Neural cell (in vitro differentiated cells): ENCODE results near the gene CACNA2D4. TPM values are rescaled to one million over a fixed set of nuclear protein-coding genes. Genes with fewer than 3 reads are reported as not detected.

Experiments used
- H2AFZ ChIP-seq: fragments of 200-600, 300-800 bp; sonication (generic), shearing (Covaris generic); 2 replicates; pipeline ENCODE4 v1.6.0; 2014; ENCODE audit warnings: low read depth, mild to moderate bottlenecking, antibody characterized with exemption, low read length, moderate library complexity
- H3F3A ChIP-seq: fragments of 200-600 bp; shearing (Covaris generic); 2 replicates; pipeline ENCODE4 v1.6.1; 2016; ENCODE audit warnings: mild to moderate bottlenecking, moderate library complexity, mixed read lengths, antibody characterized with exemption, low read length; ENCODE audit not compliant: insufficient read depth, poor library complexity, severe bottlenecking
- H3K27ac ChIP-seq: fragments of 200-600, 300-800 bp; sonication (generic), shearing (Covaris generic); 2 replicates; pipeline ENCODE4 v1.5.1; 2014; ENCODE audit warnings: mild to moderate bottlenecking, low read length, moderate library complexity
- H3K27me3 ChIP-seq: fragments of 300-800, 200-600 bp; sonication (generic), shearing (Covaris generic); 2 replicates; pipeline ENCODE4 v1.6.0; 2014; ENCODE audit warnings: mild to moderate bottlenecking, low read depth, low read length, moderate library complexity; ENCODE audit not compliant: insufficient read depth
- H3K36me3 ChIP-seq: fragments of 300-800, 200-600 bp; sonication (generic), shearing (Covaris generic); 2 replicates; pipeline ENCODE4 v1.5.1; 2014; ENCODE audit warnings: mild to moderate bottlenecking, antibody characterized with exemption, low read length, moderate library complexity; ENCODE audit not compliant: insufficient read depth
- H3K4me2 ChIP-seq: fragments of 300-800, 200-600 bp; sonication (generic), shearing (Covaris generic); 2 replicates; pipeline ENCODE4 v1.6.0; 2014; ENCODE audit warnings: mild to moderate bottlenecking, low read length
- H3K4me3 ChIP-seq: fragments of 300-800, 200-600 bp; sonication (generic), shearing (Covaris generic); 2 replicates; pipeline ENCODE4 v1.5.1; 2014; ENCODE audit warnings: mild to moderate bottlenecking, low read length, moderate library complexity
- H3K79me2 ChIP-seq: fragments of 200-600 bp; shearing (Covaris generic); replicated peaks from 2 replicates; pipeline ENCODE4 v1.6.0; 2014; ENCODE audit warnings: mild to moderate bottlenecking, low read length, moderate library complexity; ENCODE audit not compliant: insufficient read depth
- H3K9ac ChIP-seq: fragments of 300-800, 200-600 bp; sonication (generic), shearing (Covaris generic); 2 replicates; pipeline ENCODE4 v1.6.1; 2016; ENCODE audit warnings: mild to moderate bottlenecking, low read length, mixed read lengths
- H3K9me2 ChIP-seq: fragments of 200-600 bp; shearing (Covaris generic); 2 replicates; pipeline ENCODE4 v1.6.1; 2016; ENCODE audit warnings: mild to moderate bottlenecking, low read length, mixed read lengths; ENCODE audit not compliant: insufficient read depth
- H3K9me3 ChIP-seq: fragments of 200-600, 300-800 bp; sonication (generic), shearing (Covaris generic); 2 replicates; pipeline ENCODE4 v1.6.1; 2016; ENCODE audit warnings: mild to moderate bottlenecking, mixed run types, low read length, moderate library complexity, mixed read lengths
- H4K20me1 ChIP-seq: fragments of 200-600 bp; shearing (Covaris generic); 2 replicates; pipeline ENCODE4 v1.6.1; 2016; ENCODE audit warnings: mild to moderate bottlenecking, mixed run types; ENCODE audit not compliant: insufficient read depth
- CTCF ChIP-seq: fragments of 450-650 bp; IDR thresholded peaks from 2 replicates; pipeline ENCODE4 v1.5.1; 2014; ENCODE audit warnings: antibody characterized with exemption, mild to moderate bottlenecking, moderate library complexity; ENCODE audit not compliant: poor library complexity, severe bottlenecking
- EP300 ChIP-seq: fragments of 450-650 bp; conservative IDR thresholded peaks from 2 replicates; pipeline ENCODE4 v1.6.1; 2014; ENCODE audit warnings: antibody characterized with exemption, mild to moderate bottlenecking, moderate library complexity; ENCODE audit not compliant: poor library complexity, severe bottlenecking
- EZH2 ChIP-seq: fragments of 200-600, 300-800 bp; shearing (Covaris generic), sonication (generic); IDR thresholded peaks from 2 replicates; pipeline ENCODE4 v1.6.1; 2014; ENCODE audit warnings: antibody characterized with exemption, low read length, borderline replicate concordance, mild to moderate bottlenecking; ENCODE audit not compliant: insufficient read depth, poor library complexity, severe bottlenecking
- MXI1 ChIP-seq: fragments of 450-650 bp; conservative IDR thresholded peaks from 2 replicates; pipeline ENCODE4 v1.6.1; 2014; ENCODE audit warnings: antibody characterized with exemption, mild to moderate bottlenecking; ENCODE audit not compliant: poor library complexity, severe bottlenecking
- POLR2AphosphoS5 ChIP-seq: IDR thresholded peaks from 2 replicates; pipeline ENCODE4 v1.6.1; 2012
- RAD21 ChIP-seq: fragments of 450-650 bp; conservative IDR thresholded peaks from 2 replicates; pipeline ENCODE4 v1.6.1; 2014; ENCODE audit warnings: antibody characterized with exemption, mild to moderate bottlenecking, moderate library complexity
- REST ChIP-seq: IDR thresholded peaks from 2 replicates; pipeline ENCODE4 v1.6.1; 2012; ENCODE audit warnings: borderline replicate concordance
- SMC3 ChIP-seq: fragments of 450-650 bp; conservative IDR thresholded peaks from 2 replicates; pipeline ENCODE4 v1.6.1; 2014; ENCODE audit warnings: antibody characterized with exemption, mild to moderate bottlenecking, moderate library complexity; ENCODE audit not compliant: poor library complexity
- TAF1 ChIP-seq: IDR thresholded peaks from 2 replicates; pipeline ENCODE4 v1.6.1; 2012; ENCODE audit warnings: low read depth
- polyA plus RNA-seq: library from polyadenylated mRNA; depleted of rRNA; stranded (reverse); fragments of >200 nt; gene quantifications from 2 replicates; pipeline ENCODE4 v1.2.3, GENCODE V29; 2014

Gene CACNA2D4
- polyA plus RNA-seq, 1 donor from 2014 or later: not detected

GRCh38 chr12:1830401-1830845, 88.0 kb downstream of the CACNA2D4 start:
- Histone ChIP-seq H3K27ac (no peak overlapping the region), H3K4me3 (no peak overlapping the region)

DNA sequence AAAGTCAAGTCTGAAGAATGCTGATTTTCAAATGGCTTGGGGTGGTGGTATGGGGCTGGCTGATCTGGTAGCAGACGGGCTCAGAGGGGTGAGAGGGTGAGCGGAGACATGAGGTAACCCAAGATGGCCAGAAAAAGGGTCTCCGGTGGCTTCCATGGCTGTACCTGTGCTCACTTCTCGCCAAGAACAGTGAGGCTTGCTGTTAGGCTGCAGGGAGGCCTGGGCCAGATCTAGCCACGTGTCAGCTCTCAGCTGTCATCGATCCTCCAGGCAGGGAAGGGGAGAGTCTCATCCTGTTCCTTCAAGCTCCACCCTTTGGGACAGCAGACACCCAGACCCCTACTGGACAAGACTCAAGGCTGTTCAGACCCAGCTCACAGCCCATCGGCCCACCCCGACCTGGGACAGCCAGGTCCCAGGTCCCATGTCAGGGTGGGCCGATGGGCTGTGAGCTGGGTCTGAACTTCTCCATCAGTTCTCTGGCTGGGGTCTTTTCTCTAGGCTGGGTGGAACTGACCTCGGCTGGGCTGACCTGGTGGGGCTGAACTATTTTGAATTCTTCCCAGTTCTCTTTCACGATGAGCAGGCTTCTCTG, 89.0 kb downstream of the CACNA2D4 start:
- TF ChIP-seq SMC3: no peak
- no peak for TF ChIP-seq EP300
- no peak for TF ChIP-seq EZH2
- TF ChIP-seq RAD21: no peak
- no peak for TF ChIP-seq REST
- TF ChIP-seq POLR2AphosphoS5: no peak
- TF ChIP-seq MXI1: no peak
- no peak for TF ChIP-seq TAF1
- peak overlapping the region; percentile 18 for H3K9ac ChIP-seq

More at GRCh38 chr12:1830401-1830845, 88.0 kb downstream of the CACNA2D4 start:
- Histone ChIP-seq H3F3A (no peaks in the 10 kb centered on the region), H4K20me1 (no peaks in the 10 kb centered on the region), H3K4me2 (no peak overlapping the region), H3K27me3 (peaks cover 17% of the 10 kb centered on the region), H3K9ac (no peak overlapping the region), H3K79me2 (no peaks in the 10 kb centered on the region), H3K9me2 (no peaks in the 10 kb centered on the region), H3K9me3 (no peaks in the 10 kb centered on the region), H2AFZ (no peak overlapping the region), H3K36me3 (no peaks in the 10 kb centered on the region)
- TF ChIP-seq MXI1: no peak
- no peak for TF ChIP-seq POLR2AphosphoS5
- TF ChIP-seq TAF1: no peak
- no peak for TF ChIP-seq REST
- TF ChIP-seq CTCF: no peak
- no peak for TF ChIP-seq RAD21
- no peak for TF ChIP-seq SMC3
- TF ChIP-seq EP300: no peak
- no peak for TF ChIP-seq EZH2

More for the DNA sequence above, 89.0 kb downstream of the CACNA2D4 start:
- Histone ChIP-seq H3K36me3 (no peaks in the 10 kb centered on the region), H3K79me2 (no peaks in the 10 kb centered on the region), H3K9me3 (no peaks in the 10 kb centered on the region), H3K4me2 (no peak overlapping the region), H3K9me2 (no peaks in the 10 kb centered on the region), H2AFZ (no peak overlapping the region), H3K4me3 (no peak overlapping the region), H4K20me1 (no peaks in the 10 kb centered on the region), H3K27me3 (peaks cover 17% of the 10 kb centered on the region), H3F3A (no peaks in the 10 kb centered on the region), H3K27ac (peak overlapping the region; percentile 14)
